Measurements from ENCODE around the gene NMRK2.
"Not testable (repeated sequence)": the region's sequence is repeated elsewhere in the genome, so short reads cannot be mapped to it uniquely, and the experiment has no call there.

Gene NMRK2

GRCh38 chr19:3932931-3933810 is at the start of gene NMRK2:
NMRK2 (plus strand) TSS chr19:3933069; CDS start chr19:3933672, 603 bp downstream.
- DNase-seq, result no peak

DNA sequence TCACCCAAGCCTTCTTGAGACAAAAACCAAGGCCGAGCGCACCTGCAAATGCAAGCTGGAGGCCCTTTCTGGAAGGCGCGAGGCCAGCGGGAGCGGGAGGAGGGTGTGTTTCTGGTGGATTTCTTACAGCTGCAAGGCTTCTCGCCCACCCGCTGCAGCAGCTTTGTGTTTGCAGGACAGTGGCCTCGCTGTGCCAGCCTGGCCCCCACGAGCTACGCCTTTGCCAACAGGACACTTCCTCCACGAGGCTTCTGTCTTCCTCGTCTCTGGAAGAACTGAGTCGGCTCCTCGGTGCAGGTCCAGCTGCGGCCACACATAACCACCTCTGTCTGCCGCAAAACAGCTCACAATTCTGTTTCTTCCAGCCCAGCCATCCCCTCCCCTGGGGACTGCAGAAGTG is 42.3 kb upstream of the NMRK2 start:
- DNase-seq, result no peak

DNA sequence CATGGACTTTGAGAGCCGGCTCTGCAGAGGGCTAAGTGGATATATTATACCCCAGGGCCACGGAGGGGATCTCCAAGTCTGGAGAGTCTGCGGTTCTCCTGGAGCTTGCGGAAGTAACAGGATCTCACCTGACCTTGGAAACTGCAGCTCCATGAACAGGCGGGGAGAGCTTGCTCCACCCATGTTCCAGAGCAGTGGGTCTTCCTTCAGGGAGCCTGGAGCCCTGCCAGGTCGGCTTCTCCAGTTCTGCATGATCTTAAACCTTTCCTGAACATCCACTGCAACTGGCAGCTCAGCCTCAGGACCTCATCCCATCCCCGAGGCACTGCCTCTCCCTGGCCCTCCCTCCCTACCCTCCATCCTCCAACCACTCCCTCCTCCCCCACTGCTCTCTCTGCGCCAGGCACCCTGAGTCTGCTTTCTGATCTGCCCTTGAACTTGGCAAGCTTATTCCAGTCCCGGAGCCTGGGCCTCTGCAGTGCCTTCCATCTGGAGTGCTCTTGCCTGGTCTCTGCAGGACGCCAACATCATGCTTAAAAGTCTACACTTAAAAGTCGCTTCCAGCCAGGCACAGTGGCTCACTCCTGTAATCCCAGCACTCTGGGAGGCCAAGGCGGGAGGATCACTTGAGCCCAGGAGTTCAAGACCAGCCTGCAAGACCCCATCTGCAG is 39.2 kb upstream of the NMRK2 start:
- no peak for DNase-seq

- not testable (repeated sequence) for DNase-seq
Measured at GRCh38 chr19:3894959-3895358, 37.9 kb upstream of the NMRK2 start.

GRCh38 chr19:3895788-3896187 is 37.1 kb upstream of the NMRK2 start:
- no peak for DNase-seq

DNA sequence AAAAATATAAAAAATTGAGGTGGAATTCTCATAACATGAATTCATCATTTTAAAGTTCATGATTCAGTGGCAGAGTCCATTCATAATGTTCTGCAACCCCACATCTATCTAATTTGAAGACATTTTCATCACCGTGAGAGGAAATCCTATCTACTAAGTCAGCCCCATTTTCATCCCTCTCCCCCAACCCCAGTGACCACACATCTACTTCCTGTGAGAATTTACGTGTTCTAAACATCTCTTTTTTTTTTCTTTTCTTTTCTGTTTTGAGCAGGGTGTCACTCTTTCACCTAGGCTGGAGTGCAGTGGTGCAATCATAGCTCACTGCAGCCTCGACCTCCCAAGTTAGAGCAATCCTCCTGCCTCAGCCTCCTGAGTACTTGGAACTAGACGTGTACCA is 34.9 kb upstream of the NMRK2 start:
- no peak for DNase-seq

- DNase-seq, result no peak
Measured at GRCh38 chr19:3898426-3898825, 34.4 kb upstream of the NMRK2 start.

- no peak for DNase-seq
Measured at GRCh38 chr19:3899531-3900294, 33.2 kb upstream of the NMRK2 start.

DNA sequence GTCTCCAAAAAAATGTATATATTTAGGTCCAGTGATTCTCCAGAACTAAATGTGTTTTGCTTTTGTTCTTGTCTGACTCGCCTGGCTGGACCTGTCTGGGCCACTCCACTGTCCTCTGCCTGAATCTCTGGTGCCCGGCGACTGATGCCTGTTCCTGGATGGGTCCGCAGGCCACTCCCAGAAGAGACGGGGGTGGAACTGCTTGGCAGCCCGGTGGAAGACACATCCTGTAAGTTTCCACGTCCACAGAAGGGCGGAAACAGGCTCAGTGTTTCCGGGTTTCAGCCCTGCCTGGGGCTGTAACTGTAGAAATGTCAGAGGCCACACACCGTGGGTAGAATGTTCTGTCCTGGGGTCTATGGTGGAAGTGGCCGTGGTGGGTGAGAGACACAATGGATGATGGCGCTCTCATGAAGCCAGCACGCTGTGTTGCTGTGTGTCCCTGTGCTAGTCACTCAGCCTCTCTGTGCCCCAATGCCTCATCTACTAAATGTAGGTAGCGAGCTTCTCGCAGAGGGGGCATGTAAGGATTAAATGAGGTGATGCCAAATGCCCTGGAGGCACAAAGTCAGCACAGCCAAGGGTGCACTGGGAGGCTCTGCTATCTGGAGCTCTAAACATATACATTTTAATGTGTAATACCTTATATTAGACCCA is 30.4 kb upstream of the NMRK2 start:
- no peak for DNase-seq

GRCh38 chr19:3904233-3904632 is 28.6 kb upstream of the NMRK2 start:
- DNase-seq, result no peak

DNA sequence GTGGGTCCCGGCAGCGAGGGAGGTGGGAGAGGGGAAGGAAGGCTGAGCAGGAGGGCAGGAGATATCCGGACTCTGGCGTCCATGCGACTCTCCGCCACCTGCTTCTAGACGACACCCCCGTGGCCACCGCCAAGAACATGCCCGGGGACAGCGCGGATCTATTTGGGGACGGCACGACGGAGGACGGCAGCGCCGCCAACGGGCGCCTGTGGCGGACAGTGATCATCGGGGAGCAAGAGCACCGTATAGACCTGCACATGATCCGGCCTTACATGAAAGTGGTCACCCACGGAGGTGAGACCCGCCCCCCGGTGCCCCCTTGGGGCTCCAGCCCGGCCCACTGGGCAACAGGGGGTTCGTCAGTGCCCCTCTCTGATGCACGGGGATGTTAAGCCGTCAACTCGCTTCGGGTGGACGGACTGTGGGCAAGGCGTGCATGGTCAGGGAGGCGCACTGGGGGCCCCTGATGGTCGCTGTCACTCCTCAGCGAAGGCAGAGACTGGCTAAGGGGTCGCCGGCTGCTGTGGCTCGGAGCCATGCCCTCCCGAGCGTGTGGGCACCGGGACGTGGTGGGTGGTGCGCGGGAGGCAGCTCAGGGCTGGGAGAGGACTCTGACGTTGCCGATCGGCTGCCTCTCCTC is 25.1 kb upstream of the NMRK2 start:
- DNase-seq, result no peak

GRCh38 chr19:3908266-3909054 is 24.4 kb upstream of the NMRK2 start:
- DNase-seq, result no peak

GRCh38 chr19:3910105-3910504 is 22.8 kb upstream of the NMRK2 start:
- no peak for DNase-seq

GRCh38 chr19:3914199-3914598 is 18.7 kb upstream of the NMRK2 start:
- DNase-seq, result no peak

DNA sequence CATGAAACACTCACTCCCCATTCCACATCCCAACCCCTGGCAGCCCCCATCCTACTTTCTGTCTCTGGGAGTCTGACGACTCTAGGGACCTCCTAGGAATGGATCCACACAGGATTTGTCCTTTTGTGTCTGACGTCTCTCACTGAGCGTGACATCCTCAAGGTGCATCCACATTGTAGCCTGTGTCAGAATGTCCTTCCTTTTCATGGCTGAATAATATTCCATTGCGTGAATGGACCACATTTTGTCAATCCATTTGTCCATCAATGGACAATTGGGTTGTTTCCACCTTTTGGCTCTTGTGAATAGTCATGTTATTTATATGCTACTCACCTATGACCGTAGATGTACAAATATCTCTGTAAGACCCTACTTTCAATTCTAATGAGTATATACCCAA is 16.8 kb upstream of the NMRK2 start:
- DNase-seq, result no peak

- DNase-seq, result no peak
Measured at GRCh38 chr19:3919793-3920192, 13.1 kb upstream of the NMRK2 start.

DNA sequence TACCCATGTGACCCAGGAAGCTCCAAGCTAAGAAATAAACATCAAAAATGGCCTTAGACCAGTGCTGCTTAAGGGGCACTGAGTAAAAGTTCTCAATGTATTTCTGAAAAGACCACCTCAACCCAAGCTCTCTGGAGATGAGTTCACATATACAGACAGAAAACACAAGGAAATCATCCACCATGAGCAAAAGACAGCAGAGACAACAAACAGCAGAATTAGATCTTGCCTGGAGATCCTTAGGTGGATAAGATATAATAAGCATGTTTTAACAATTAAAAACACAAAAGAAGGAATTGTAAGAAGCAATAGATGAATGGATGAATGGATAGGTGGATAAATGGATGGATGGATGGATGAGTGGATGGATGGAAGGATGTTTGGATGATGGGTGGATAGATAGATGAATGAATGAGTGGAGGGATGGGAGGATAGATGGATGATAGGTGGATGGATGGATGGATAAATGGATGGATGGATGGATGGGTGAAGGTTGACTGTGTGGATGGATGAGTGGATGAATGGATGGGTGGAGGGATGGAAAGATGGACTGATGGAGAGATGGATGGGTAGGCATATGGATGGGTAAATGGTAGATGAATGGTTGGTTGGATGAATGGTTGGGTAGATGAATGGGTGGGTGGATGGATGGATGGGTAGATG is 9.6 kb upstream of the NMRK2 start:
- DNase-seq, result no peak

DNA sequence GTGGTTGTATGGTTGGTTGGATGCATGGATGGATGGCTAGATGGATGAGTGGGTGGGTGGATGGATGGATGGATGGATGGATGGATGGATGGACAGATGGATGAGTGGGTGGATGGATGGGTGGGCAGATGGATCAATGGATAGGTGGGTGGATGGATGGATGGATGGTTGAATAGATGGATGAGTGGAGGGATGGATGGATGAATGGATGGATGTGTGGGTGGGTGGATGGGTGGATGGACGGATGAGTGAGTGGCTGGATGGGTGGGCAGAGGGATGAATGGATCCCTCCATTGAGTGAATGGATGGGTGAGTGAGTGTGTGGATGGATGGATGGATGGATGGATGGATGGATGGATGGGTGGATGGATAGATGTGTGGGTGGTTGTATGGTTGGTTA is 9.0 kb upstream of the NMRK2 start:
- no peak for DNase-seq

DNA sequence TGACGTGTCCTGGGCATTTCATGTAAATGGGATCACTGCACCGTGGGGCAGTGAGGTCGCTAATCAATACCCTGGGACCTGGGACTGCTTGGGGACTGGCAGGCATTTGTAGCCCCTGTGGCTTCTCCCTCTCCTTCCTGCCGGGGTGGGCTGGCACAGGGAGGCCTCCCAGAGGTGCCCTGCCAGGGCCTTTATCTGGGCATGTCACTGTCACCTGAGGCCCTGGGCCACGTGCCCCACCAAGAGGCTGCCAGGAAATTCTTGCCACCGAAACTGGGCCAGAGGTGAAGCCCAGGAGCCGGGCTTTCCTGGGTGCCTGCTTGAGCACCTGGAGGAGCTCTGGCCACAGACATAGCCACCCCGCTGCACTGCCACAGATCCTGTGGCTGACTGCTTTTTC is 1.8 kb upstream of the NMRK2 start:
- no peak for DNase-seq

DNA sequence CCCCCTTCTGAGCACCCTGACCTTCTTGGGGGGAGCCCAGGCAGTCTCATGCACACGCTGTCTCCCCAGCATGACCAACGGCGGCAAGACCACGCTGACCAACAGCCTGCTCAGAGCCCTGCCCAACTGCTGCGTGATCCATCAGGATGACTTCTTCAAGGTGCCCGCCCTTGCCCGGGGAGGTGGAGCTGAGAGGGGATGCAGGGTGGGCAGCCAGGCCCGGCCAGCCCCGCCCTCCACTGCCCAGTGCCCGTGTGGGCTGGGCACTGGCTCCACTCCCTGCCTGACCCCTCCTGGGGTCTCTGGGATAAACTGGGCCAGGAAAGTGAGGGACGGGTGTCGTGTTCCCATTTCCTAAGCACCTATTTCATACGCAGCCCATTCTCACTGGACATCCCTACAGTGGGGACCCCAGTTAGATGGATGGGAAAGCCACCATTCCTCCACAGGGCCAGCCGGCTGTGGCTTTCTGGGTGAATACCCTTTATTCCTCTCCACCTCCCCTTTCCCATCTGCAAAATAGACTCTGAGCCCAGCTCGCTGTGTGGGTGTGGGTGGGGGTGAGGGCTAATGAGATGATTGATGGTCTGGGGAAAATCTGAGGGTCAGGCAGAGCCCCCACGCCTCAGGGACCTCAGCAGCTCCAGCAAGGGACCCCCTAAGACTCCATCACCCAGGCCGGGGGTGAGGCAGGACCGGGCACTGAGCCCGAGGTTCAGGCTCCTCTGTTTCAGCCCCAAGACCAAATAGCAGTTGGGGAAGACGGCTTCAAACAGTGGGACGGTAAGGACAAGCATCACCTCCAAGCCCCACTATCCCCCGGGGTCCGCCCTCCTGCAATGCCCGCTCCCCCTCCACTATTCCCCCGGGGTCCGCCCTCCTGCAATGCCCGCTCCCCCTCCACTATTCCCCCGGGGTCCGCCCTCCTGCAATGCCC is 3.9 kb downstream of the NMRK2 start:
- no peak for DNase-seq
